HG02610 (cell line): ENCODE data around the gene ABCC1.
"Not testable (repeated sequence)": the region's sequence is repeated elsewhere in the genome, so short reads cannot be mapped to it uniquely, and the experiment has no call there.

Experiments used
- ATAC-seq: cut with Tn5 transposase; IDR thresholded peaks from one replicate; pipeline ENCODE4 v1.9.1; 2021; ENCODE audit warnings: mild to moderate bottlenecking, moderate library complexity; ENCODE audit not compliant: unreplicated experiment

ABCC1 gene

GRCh38 chr16:15966836-15967546, 17.6 kb downstream of the ABCC1 start:
- no peak for ATAC-seq

GRCh38 chr16:15967655-15968315, 18.4 kb downstream of the ABCC1 start:
- no peak for ATAC-seq

- no peak for ATAC-seq
Measured at GRCh38 chr16:15970202-15970601, 20.8 kb downstream of the ABCC1 start.

- ATAC-seq = no peak
Measured at GRCh38 chr16:15970743-15971439, 21.5 kb downstream of the ABCC1 start.

- no peak for ATAC-seq
Measured at GRCh38 chr16:15971440-15971815, 22.0 kb downstream of the ABCC1 start.

- ATAC-seq = no peak
Measured at GRCh38 chr16:15972046-15972868, 22.8 kb downstream of the ABCC1 start.

GRCh38 chr16:15973421-15973820, 24.0 kb downstream of the ABCC1 start:
- ATAC-seq = no peak

- no peak for ATAC-seq
Measured at GRCh38 chr16:15974057-15974456, 24.6 kb downstream of the ABCC1 start.

- ATAC-seq = no peak
Measured at GRCh38 chr16:15975172-15975571, 25.8 kb downstream of the ABCC1 start.

- ATAC-seq = no peak
Measured at GRCh38 chr16:15976225-15976812, 26.9 kb downstream of the ABCC1 start.

GRCh38 chr16:15976929-15977637, 27.7 kb downstream of the ABCC1 start:
- no peak for ATAC-seq

GRCh38 chr16:15979801-15980200, 30.4 kb downstream of the ABCC1 start:
- ATAC-seq = no peak

GRCh38 chr16:15980329-15980728, 30.9 kb downstream of the ABCC1 start:
- no peak for ATAC-seq

GRCh38 chr16:15981382-15981781, 32.0 kb downstream of the ABCC1 start:
- no peak for ATAC-seq

GRCh38 chr16:15982194-15982915, 32.9 kb downstream of the ABCC1 start:
- not testable (repeated sequence) for ATAC-seq

- ATAC-seq = no peak
Measured at GRCh38 chr16:15983898-15984297, 34.5 kb downstream of the ABCC1 start.

- ATAC-seq = no peak
Measured at GRCh38 chr16:15985144-15985543, 35.7 kb downstream of the ABCC1 start.

- ATAC-seq = no peak
Measured at GRCh38 chr16:15986261-15986660, 36.8 kb downstream of the ABCC1 start.

GRCh38 chr16:15988268-15989013, 39.0 kb downstream of the ABCC1 start:
- no peak for ATAC-seq
